Neutrophil (primary cell): ENCODE measurements around the gene C2CD2L.
A peak's percentile ranks its signal among the peaks of the same experiment; 100 is the strongest.

Experiments used
- H3K27ac ChIP-seq: fragments of 200-600 bp; sonication (generic); 2 replicates; pipeline ENCODE4 v1.5.1; 2016; ENCODE audit warnings: mild to moderate bottlenecking, moderate library complexity
- H3K27me3 ChIP-seq: fragments of 200-600 bp; sonication (generic); 2 replicates; pipeline ENCODE4 v1.6.0; 2016; ENCODE audit warnings: mild to moderate bottlenecking
- H3K36me3 ChIP-seq: fragments of 200-600 bp; sonication (generic); 2 replicates; pipeline ENCODE4 v1.5.1; 2017
- H3K4me1 ChIP-seq, 2 experiments: fragments of 200-600 bp in 1 of 2; sonication (generic) in 1 of 2; 1 replicate in 1 of 2; 2 replicates in 1 of 2; pipeline versions ENCODE4 v1.5.1 to v1.6.1; 2013 to 2016; ENCODE audit warnings: low read depth in 1 of 2, low read length in 1 of 2, mild to moderate bottlenecking in 1 of 2, moderate library complexity in 1 of 2; ENCODE audit not compliant: control insufficient read depth in 1 of 2, insufficient read depth in 1 of 2
- H3K4me3 ChIP-seq, 2 experiments: fragments of 200-600 bp in 1 of 2; sonication (generic) in 1 of 2; 1 replicate in 1 of 2; 2 replicates in 1 of 2; pipeline ENCODE4 v1.5.1; 2013 to 2016; ENCODE audit warnings: low read depth in 1 of 2, low read length in 1 of 2, mild to moderate bottlenecking in 1 of 2, moderate library complexity in 1 of 2
- H3K9me3 ChIP-seq: fragments of 200-600 bp; sonication (generic); 2 replicates; pipeline ENCODE4 v1.5.1; 2016
- TF ChIP-seq, protein P1 (sequence below): fragments of 200-600 bp; sonication (generic); IDR thresholded peaks from 2 replicates; pipeline ENCODE4 v1.5.1; 2016; ENCODE audit warnings: antibody characterized with exemption

The C2CD2L gene

DNA sequence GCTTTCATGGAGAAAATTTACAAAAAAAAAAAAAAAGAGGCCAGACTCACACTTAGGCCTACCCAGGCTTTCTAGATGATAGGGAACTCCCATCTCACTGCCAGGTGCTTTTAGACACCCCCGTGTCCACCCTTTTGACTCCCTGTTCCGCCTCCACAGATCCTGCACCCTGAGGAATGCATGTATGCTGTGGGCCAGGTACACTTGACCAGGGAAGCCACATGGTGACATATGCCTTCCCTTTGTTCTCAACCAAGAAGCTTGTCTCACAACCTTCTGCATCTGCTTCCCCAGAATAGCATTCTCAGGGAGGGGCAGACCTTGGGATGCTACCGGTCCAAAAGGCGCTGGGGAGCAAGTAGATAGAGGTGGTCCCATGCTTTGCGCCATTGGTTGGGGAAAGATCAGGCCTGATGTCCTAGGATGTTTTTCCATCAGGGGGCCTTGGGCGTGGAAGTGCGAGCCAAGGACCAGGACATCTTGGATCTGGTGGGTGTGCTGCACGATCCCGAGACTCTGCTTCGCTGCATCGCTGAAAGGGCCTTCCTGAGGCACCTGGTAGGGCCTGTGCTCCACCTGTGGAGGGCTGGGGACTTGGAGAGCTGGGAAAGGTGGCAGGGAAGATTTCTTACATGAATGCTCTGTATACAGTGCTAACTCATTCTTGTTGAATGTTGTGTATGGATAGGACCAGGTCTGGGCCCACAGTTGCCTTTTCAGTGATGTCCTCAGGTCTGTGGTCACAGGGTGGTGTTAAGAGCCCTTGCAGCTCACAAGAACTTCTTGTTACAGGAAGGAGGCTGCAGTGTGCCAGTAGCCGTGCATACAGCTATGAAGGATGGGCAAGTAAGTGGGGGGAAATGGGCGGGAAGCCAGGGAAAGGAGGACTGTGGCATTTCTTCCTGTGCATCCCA is 14.9 kb upstream of the C2CD2L start:
- Histone ChIP-seq H3K4me3 (no peak overlapping the region), H3K9me3 (no peaks in the 10 kb centered on the region), H3K4me1 (peaks cover 67 to 69% of the 10 kb centered on the region in 2 experiments), H3K27me3 (no peaks in the 10 kb centered on the region), H3K27ac (peak overlapping the region; percentile 70), H3K36me3 (no peaks in the 10 kb centered on the region)
- TF ChIP-seq, protein P1, sequence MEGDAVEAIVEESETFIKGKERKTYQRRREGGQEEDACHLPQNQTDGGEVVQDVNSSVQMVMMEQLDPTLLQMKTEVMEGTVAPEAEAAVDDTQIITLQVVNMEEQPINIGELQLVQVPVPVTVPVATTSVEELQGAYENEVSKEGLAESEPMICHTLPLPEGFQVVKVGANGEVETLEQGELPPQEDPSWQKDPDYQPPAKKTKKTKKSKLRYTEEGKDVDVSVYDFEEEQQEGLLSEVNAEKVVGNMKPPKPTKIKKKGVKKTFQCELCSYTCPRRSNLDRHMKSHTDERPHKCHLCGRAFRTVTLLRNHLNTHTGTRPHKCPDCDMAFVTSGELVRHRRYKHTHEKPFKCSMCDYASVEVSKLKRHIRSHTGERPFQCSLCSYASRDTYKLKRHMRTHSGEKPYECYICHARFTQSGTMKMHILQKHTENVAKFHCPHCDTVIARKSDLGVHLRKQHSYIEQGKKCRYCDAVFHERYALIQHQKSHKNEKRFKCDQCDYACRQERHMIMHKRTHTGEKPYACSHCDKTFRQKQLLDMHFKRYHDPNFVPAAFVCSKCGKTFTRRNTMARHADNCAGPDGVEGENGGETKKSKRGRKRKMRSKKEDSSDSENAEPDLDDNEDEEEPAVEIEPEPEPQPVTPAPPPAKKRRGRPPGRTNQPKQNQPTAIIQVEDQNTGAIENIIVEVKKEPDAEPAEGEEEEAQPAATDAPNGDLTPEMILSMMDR, result no peak

DNA sequence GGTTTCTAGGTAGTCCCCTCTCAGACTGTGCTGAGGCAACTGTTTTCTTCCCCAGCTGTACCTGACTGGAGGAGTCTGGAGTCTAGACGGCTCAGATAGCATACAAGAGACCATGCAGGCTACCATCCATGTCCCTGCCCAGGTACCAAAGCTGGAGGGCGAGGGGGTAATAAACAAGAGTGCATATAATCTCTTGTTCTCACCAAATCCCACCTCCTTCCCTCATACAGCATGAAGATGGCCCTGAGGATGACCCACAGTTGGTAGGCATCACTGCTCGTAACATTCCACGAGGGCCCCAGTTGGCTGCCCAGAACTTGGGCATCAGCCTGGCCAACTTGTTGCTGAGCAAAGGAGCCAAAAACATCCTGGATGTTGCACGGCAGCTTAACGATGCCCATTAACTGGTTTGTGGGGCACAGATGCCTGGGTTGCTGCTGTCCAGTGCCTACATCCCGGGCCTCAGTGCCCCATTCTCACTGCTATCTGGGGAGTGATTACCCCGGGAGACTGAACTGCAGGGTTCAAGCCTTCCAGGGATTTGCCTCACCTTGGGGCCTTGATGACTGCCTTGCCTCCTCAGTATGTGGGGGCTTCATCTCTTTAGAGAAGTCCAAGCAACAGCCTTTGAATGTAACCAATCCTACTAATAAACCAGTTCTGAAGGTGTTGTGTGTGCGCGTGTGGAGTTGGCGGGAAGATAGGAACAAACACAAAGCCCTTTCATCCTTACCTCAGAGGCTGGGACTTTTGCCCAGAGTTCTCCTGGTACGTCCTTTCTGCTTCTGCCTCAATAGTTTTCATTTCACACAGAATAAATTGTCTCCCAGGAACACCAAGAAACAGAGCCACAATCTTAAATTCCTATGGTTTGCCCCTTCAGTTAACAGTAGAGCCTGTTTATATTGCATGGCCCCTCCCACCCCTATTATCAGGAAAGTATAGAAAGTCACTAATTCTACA is 14.0 kb upstream of the C2CD2L start:
- peaks cover 59 to 61% of the 10 kb centered on the region in 2 experiments for H3K4me1 ChIP-seq
- H3K4me3 ChIP-seq, result peak overlapping the region; percentile 71 to 94
- H3K27me3 ChIP-seq, result no peaks in the 10 kb centered on the region
- peak overlapping the region; percentile 82 for H3K27ac ChIP-seq
- H3K9me3 ChIP-seq, result no peaks in the 10 kb centered on the region
- TF ChIP-seq, protein P1, result no peak
- no peaks in the 10 kb centered on the region for H3K36me3 ChIP-seq

DNA sequence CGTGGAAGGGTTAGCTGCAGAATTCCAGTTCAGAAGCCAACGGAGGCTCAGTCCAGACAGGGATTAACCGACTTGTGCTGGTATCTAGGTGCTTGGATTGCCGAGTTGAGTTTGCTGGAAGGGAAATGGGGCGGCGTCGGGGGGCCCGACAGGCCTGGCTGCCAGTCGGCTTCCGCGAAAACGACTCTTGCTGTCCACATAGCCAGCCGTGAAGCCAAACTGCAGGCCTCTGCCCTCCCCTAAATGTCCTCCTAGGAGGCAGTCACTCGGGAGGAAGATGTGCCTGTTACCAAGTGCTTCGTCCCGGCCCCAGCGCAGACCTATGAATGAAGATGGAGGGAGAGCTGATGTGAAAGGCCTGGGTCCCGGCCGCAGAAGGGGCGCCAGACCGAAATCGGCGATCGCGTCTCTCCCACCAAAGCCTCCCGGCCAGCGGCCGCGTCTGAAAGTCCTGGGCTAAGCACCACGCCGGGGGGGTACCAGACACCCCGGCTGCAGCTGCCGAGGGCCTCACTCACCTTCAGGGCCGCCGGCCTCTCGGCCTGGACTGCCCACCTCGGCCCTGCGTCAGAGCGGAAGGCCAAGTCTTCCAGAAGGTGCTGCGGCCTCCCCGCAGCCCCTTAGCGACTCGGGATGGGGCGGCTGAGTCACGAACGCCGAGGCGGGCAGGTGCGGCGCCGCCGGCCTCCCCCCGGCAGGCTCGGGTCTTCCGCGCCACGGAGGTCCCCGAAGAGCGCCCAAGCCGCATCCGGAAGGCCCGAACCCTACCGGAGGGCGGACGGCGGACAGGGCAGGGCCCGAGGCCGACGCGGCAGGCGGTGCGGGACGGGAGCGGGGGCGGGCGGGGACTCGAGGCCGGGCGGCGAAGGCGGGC is 13.0 kb upstream of the C2CD2L start:
- H3K27me3 ChIP-seq, result no peaks in the 10 kb centered on the region
- peak overlapping the region; percentile 71 to 94 for H3K4me3 ChIP-seq
- no peaks in the 10 kb centered on the region for H3K36me3 ChIP-seq
- peaks cover 59 to 61% of the 10 kb centered on the region in 2 experiments for H3K4me1 ChIP-seq
- peak overlapping the region; percentile 82 for H3K27ac ChIP-seq
- H3K9me3 ChIP-seq, result no peaks in the 10 kb centered on the region
- TF ChIP-seq, protein P1, result no peak

DNA sequence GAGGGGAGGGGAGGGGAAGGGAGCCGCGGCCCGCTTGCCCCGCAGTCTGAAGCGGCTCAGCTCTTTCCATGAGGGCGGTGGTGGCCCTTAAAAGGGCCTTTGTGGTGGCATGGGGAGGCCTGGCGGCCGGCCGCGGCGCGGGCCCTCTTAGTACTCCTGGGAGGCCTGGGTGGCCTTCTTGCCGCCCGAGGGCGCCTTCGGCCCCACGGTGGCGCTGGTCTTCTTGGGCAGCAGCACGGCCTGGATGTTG is 12.4 kb upstream of the C2CD2L start:
- peak overlapping the region; percentile 71 to 94 for H3K4me3 ChIP-seq
- no peaks in the 10 kb centered on the region for H3K36me3 ChIP-seq
- H3K9me3 ChIP-seq, result no peaks in the 10 kb centered on the region
- peaks cover 54 to 56% of the 10 kb centered on the region in 2 experiments for H3K4me1 ChIP-seq
- no peaks in the 10 kb centered on the region for H3K27me3 ChIP-seq
- TF ChIP-seq, protein P1, result peak; percentile 82
- H3K27ac ChIP-seq, result peak overlapping the region; percentile 82
